Endothelial cell of umbilical vein (primary cell): ENCODE data around the gene C5AR2.

ENCODE experiments used
- EZH2 ChIP-seq: IDR thresholded peaks from 2 replicates; pipeline ENCODE4 v1.6.1; 2012; ENCODE audit warnings: borderline replicate concordance, low read depth, mild to moderate bottlenecking, moderate library complexity, low read length, inconsistent platforms; ENCODE audit not compliant: severe bottlenecking
- JUN ChIP-seq: IDR thresholded peaks from 2 replicates; pipeline ENCODE4 v1.6.1; 2011; ENCODE audit warnings: borderline replicate concordance, low read depth; ENCODE audit not compliant: insufficient read length, insufficient read depth
- MYC ChIP-seq: IDR thresholded peaks from one replicate; pipeline ENCODE4 v1.6.1; 2011; ENCODE audit warnings: mild to moderate bottlenecking, low read depth, low read length
- POLR2A ChIP-seq: IDR thresholded peaks from 2 replicates; pipeline ENCODE4 v1.6.1; 2012; ENCODE audit warnings: low read depth, mild to moderate bottlenecking, control low read depth, low read length
- POLR2AphosphoS5 ChIP-seq: IDR thresholded peaks from 2 replicates; pipeline ENCODE4 v1.6.1; 2012; ENCODE audit warnings: low read depth, mild to moderate bottlenecking, control low read depth, low read length, moderate library complexity; ENCODE audit not compliant: insufficient read depth
- TF ChIP-seq, protein P1 (sequence below), 2 donors: IDR thresholded peaks; 1 replicate in 1 of 2; 2 replicates in 1 of 2; pipeline ENCODE4 v1.5.1; 2011; ENCODE audit warnings: low read length in 2 of 2, mild to moderate bottlenecking in 2 of 2, moderate library complexity in 2 of 2, control low read depth in 1 of 2, inconsistent platforms in 1 of 2, low read depth in 1 of 2; ENCODE audit not compliant: insufficient read depth in 1 of 2; ENCODE audit errors: extremely low read depth in 1 of 2
- TF ChIP-seq, protein P2 (sequence below): IDR thresholded peaks from 2 replicates; pipeline ENCODE4 v1.6.1; 2011; ENCODE audit not compliant: insufficient read depth, insufficient read length

DNA sequence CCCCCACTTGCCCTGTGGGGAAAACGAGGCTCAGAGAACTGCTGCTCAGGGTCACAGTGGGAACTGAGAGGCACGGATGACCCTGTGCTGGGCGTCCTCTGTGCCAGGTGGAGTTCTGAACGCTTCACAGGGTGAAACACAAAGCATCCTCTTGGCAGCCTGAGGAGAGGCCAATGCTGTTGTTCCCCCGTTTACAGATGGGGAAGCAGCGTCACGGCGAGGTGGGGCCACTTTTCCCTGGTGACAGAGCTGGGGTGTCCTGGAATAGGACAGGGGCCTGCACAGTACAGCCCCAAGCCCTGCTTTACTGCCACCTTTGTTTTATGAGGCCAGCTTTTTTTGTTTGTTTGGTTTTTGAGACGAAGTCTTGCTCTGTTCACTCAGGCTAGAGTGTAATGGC is 39.3 kb downstream of the C5AR2 start:
- TF ChIP-seq, protein P1, sequence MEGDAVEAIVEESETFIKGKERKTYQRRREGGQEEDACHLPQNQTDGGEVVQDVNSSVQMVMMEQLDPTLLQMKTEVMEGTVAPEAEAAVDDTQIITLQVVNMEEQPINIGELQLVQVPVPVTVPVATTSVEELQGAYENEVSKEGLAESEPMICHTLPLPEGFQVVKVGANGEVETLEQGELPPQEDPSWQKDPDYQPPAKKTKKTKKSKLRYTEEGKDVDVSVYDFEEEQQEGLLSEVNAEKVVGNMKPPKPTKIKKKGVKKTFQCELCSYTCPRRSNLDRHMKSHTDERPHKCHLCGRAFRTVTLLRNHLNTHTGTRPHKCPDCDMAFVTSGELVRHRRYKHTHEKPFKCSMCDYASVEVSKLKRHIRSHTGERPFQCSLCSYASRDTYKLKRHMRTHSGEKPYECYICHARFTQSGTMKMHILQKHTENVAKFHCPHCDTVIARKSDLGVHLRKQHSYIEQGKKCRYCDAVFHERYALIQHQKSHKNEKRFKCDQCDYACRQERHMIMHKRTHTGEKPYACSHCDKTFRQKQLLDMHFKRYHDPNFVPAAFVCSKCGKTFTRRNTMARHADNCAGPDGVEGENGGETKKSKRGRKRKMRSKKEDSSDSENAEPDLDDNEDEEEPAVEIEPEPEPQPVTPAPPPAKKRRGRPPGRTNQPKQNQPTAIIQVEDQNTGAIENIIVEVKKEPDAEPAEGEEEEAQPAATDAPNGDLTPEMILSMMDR (IDR thresholded peaks at IDR 0.05; ENCODE audit: extremely low read depth in 1 of 2, insufficient read depth in 1 of 2, low read depth in 1 of 2, low read length in 2 of 2) = no peak
- TF ChIP-seq POLR2A (no peak), POLR2AphosphoS5 (no peak), EZH2 (no peak), JUN (no peak), MYC (no peak)
- TF ChIP-seq, protein P2, sequence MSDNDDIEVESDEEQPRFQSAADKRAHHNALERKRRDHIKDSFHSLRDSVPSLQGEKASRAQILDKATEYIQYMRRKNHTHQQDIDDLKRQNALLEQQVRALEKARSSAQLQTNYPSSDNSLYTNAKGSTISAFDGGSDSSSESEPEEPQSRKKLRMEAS = no peak
